ENCODE results near the gene FEZ2.

FEZ2 gene

DNA sequence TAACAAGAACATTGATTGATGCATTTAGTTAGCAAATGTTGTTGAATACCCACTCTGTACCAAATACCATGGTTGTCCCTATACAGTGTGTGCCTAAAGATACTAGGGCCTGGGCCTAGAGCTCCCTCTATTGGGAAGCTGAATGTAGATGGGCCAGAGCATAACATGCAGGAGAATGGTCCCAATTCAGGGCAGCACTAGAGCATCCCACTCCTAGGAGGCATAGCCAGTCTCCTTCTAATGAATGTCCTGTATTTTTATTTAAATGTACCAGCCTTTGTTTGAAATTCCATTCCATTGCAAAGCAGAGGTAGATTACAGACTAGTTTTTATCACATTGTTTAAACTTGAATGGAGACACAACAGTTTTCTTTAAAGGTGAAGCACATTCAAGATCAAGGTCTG, 90.6 kb downstream of the FEZ2 start:
- no peak overlapping the region for H3K4me3 ChIP-seq (ENCODE audit: low read depth, low read length)
- no peak for DNase-seq (ENCODE audit: low read depth)
